GM20000 (cell line): ENCODE results near the gene VSIG2.
"Not testable (repeated sequence)": the region's sequence is repeated elsewhere in the genome, so short reads cannot be mapped to it uniquely, and the experiment has no call there.

Experiments used
- DNase-seq: peaks from one replicate; pipeline ENCODE4 v3.0.0; 2012; ENCODE audit warnings: low spot score
- TF ChIP-seq, protein P1 (sequence below): IDR thresholded peaks from 2 replicates; pipeline ENCODE4 v1.5.1; 2012; ENCODE audit warnings: mild to moderate bottlenecking, control low read depth; ENCODE audit errors: extremely low read depth, missing control alignments

The VSIG2 gene

DNA sequence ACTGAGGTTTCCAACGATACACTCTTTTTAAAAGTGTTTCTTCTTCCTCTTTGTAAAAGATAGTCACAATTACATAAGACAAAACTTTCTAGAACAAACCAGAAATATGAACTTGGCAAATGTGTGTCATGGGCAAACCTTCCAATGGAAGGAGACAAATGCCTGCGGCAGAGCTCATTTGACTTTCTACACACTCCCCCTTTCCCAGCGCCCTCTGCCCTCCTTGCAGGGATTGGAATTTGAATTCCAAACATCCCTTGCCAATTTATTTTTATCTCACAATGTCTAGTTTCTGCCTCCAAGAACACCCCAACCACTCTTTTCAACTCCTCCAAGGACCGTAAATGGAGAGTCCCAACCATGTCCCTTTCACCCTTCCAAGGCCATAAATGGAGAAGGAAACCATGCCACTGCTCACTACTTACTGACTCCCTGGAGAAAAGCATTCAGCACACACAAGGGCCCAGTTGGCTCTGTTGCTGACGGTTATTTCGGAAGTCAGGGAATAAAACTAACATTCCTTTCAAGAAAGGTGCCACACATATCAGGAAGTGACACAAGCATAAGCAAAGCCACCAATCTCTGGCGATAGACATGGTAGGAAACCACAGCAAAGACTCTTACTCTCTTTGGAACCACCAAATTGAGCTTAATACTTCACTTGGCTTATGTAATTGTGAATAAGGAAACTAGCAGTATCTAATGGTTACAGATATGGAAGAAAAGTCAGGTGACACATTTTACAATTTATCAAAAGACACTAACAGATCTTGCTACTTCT, 25.0 kb upstream of the VSIG2 start:
- TF ChIP-seq, protein P1, sequence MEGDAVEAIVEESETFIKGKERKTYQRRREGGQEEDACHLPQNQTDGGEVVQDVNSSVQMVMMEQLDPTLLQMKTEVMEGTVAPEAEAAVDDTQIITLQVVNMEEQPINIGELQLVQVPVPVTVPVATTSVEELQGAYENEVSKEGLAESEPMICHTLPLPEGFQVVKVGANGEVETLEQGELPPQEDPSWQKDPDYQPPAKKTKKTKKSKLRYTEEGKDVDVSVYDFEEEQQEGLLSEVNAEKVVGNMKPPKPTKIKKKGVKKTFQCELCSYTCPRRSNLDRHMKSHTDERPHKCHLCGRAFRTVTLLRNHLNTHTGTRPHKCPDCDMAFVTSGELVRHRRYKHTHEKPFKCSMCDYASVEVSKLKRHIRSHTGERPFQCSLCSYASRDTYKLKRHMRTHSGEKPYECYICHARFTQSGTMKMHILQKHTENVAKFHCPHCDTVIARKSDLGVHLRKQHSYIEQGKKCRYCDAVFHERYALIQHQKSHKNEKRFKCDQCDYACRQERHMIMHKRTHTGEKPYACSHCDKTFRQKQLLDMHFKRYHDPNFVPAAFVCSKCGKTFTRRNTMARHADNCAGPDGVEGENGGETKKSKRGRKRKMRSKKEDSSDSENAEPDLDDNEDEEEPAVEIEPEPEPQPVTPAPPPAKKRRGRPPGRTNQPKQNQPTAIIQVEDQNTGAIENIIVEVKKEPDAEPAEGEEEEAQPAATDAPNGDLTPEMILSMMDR, result no peak
- no peak for DNase-seq

DNA sequence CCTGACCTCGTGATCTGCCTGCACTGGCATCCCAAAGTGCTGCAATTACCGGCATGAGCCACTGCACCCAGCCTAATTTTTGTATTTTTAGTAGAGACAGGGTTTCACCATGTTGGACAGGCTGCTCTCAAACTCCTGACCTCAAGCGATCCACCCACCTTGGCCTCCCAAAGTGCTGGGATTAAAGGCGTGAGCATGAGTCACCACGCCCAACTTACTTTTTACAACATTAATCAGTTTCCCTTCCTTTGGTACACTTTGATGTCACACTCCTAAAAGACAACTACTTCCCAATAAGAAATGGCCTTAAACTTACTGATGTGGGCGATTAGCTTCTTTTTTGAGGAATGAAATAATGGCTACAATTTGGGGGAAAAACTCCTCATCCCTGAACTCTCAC, 18.9 kb upstream of the VSIG2 start:
- DNase-seq, result not testable (repeated sequence)

DNA sequence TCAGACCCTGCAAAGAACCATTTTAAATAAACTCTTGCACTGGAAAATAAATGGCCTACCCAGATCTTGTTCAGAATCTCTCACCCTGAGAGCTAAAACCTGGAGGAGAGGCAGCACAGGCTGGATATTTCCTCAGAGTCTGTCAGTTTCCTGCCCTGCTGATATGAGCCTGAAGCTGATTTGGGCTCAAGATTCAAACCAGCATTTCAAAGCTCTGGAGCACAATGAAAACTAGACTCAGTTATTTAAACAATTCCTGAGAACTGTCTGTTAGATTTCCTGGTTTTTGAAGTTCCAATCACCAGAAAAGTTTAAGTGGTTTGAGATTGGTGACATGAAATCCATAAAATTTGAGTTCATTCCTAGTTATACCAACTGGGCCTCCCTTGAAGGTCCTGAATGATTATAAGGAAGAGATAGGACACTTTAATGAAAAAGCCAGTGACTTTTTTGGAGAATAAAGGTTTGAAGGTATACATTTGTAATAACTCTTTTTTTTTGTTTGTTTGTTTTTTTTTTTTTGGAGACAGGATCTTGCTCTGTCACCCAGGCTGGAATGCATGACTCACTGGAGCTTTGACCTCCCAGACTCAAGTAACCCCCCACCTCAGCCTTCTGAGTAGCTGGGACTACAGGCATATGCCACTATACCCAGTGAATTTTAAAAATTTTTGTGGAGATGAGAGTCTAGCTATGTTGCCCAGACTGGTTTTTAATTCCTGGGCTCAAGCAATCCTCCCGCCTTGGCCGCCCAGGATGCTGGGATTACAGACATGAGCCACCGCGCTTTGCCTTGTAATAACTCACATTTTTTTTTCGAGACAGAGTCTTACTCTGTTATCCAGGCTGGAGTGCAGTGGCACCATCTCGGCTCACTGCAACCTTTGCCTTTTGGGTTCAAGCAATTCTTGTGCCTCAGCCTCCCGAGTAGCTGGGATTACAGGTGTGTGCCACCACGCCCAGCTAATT, 18.0 kb upstream of the VSIG2 start:
- TF ChIP-seq, protein P1, result no peak
- no peak for DNase-seq

DNA sequence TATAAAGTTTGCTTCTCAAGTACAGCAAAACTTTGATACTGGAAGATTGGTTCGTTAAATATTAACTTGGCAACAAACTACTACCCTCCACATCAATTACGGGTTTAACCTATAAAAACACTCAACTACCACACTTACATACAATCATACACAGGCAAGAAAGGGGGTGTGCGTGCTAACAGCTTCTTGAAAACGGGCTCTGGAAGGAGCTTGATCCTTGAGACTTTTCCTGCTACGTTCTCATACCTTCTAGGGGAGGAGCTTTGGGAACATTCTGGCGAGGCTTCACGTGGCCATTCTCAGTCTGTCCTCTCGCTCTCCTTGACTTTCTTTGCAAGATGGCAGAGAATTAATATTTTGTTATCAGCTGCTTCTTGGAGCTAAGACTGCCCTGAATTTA, 16.9 kb upstream of the VSIG2 start:
- DNase-seq, result no peak
- TF ChIP-seq, protein P1, result no peak

DNA sequence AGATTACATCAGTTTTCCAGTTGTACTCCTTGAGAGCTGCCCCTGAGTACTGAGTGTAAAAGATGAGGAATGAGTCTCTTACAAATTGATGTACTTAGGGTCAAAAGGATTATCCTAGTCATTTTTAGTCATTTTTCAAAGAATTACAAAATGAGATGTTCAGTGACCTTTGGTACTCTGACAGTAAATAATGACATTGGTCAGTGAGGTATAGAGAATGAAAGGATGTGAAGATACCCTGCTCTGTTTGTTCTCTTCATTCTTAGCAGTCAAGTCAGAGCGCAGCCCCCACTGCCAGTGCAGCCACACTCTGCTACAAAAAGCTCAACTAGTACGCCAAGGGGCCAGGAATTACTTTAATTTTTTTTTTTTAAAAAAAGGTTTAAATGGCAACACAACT, 14.1 kb upstream of the VSIG2 start:
- TF ChIP-seq, protein P1, result no peak
- no peak for DNase-seq

DNA sequence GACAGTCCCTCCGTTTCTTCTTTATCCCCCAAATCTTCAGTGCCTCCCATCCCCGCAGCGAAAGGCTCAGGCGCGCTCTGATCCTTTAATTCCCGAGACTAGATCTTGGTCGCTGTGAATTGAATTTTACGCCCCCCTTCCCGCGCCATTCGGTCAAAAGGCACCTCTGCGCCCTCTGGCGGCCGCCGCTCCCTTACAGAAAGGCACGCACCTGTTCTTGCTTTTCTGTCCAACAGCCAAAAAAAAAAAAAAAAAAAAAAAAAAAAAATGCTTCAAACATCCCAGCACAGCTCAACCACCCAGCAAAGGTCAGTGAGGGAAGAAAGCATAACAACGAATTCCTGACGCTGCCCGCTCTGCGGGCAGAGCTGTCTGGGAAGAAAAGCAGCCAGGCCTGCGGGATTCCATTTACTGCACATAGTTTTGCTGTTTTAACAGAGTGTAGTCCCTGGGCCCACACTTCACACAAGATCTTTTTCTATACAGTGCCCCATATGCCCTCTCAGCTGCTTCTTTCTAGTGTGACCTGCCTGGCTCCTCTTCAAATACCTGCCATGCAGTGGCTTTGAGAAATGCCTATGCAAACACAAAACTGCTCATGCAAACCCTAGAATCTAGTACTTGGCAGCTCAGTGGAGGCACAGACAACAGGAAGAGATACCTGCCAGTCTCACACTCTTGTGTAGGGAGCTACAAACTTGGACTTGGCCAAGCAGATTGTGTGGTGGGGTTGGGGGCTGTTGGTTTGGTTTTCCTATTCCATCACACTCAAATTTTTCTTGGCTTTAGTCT, 11.3 kb upstream of the VSIG2 start:
- peak; percentile 75 for DNase-seq
- TF ChIP-seq, protein P1, result peak; percentile 81

DNA sequence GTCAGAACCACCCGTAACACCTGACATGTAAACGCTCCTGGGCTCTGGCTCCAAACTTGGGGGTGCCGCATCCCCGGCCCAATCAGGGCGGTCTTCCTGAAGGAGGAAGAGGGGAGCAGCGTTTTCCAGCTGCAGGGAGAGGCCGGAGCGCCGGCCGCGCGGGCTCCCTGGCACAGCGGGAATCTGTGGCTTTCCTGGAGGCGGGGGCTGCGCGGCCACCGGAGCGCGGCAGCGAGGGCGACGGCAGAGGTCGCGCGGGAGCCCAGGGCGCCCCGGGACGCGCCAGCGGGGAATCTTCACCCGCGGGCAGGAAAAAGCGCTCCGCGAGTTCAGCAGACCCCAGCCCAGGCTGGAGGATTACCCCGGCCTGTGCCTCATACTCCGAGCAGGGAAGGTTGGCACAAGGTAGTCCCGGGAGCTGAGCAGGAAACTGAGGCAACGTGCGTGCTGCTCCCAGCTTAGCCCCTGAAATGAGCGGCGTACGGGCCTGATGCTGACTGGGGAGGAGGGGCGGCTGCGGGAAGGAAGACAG, 10.6 kb upstream of the VSIG2 start:
- DNase-seq, result peak; percentile 55
- TF ChIP-seq, protein P1, result peak; percentile 42
